K562 (cell line): ENCODE measurements around the gene PRXL2B.

Source experiments
- ARNT ChIP-seq, 2 experiments: fragments of 450-650 bp; IDR thresholded peaks; 2 replicates each; pipeline ENCODE4 v1.6.1; 2016; ENCODE audit warnings: mild to moderate bottlenecking in 1 of 2
- CBX3 ChIP-seq, 2 experiments: IDR thresholded peaks; 1 replicate in 1 of 2; 2 replicates in 1 of 2; pipeline ENCODE4 v1.6.1; 2012; ENCODE audit warnings: inconsistent platforms in 2 of 2, low read length in 2 of 2, borderline replicate concordance in 1 of 2, control low read depth in 1 of 2
- JUN ChIP-seq, 2 experiments: sonication (generic) in 1 of 2; formaldehyde crosslinking in 1 of 2; IDR thresholded peaks; 2 replicates each; pipeline versions ENCODE4 v1.6.1 to v1.8.0; 2012 to 2022; ENCODE audit warnings: borderline replicate concordance in 2 of 2, mild to moderate bottlenecking in 2 of 2, improper control_type of control experiment in 1 of 2, low read depth in 1 of 2, low read length in 1 of 2, missing genetic modification reagents in 1 of 2
- KLF6 ChIP-seq: fragments of 250-450 bp; sonication (Bioruptor Pico); IDR thresholded peaks from 2 replicates; pipeline ENCODE4 v1.4.0; 2020; ENCODE audit warnings: mild to moderate bottlenecking, moderate library complexity, borderline replicate concordance
- POLR3G ChIP-seq: IDR thresholded peaks from 2 replicates; pipeline ENCODE4 v1.6.1; 2011; ENCODE audit not compliant: insufficient read length, insufficient replicate concordance; ENCODE audit errors: extremely low read depth
- RAD21 ChIP-seq, 2 experiments: fragments of 250-450 bp in 1 of 2; fragments of 450-650 bp in 1 of 2; sonication (Bioruptor Pico) in 1 of 2; formaldehyde crosslinking in 1 of 2; IDR thresholded peaks in 1 of 2; conservative IDR thresholded peaks in 1 of 2; 2 replicates each; pipeline versions ENCODE4 v1.4.0 to v1.8.0; 2020 to 2022; ENCODE audit warnings: mild to moderate bottlenecking in 2 of 2, moderate library complexity in 1 of 2
- RBM14 ChIP-seq: fragments of 200-400 bp; formaldehyde crosslinking; IDR thresholded peaks from 2 replicates; pipeline ENCODE4 v1.6.1; 2018; ENCODE audit warnings: low read depth, mild to moderate bottlenecking, low read length, moderate library complexity, borderline replicate concordance; ENCODE audit not compliant: insufficient read depth
- ZNF445 ChIP-seq: fragments of 250-450 bp; sonication (Bioruptor Pico); IDR thresholded peaks from 2 replicates; pipeline ENCODE4 v1.4.0; 2020; ENCODE audit warnings: low read depth, mild to moderate bottlenecking, moderate library complexity
- TF ChIP-seq, protein P1 (sequence below), 3 experiments: IDR thresholded peaks in 2 of 3; conservative IDR thresholded peaks in 1 of 3; 2 replicates each; pipeline ENCODE4 v1.5.1; 2011 to 2012; ENCODE audit warnings: low read length in 3 of 3, mild to moderate bottlenecking in 3 of 3, control low read depth in 2 of 3, improper control_type of control experiment in 1 of 3, inconsistent platforms in 1 of 3, low read depth in 1 of 3, mixed read lengths in 1 of 3, moderate library complexity in 1 of 3; ENCODE audit not compliant: insufficient read depth in 2 of 3
- TF ChIP-seq, protein P2 (sequence below), 2 experiments: fragments of 450-650 bp; formaldehyde crosslinking in 1 of 2; IDR thresholded peaks; 2 replicates each; pipeline versions ENCODE4 v1.4.0 to v1.6.1; 2014 to 2020; ENCODE audit warnings: mild to moderate bottlenecking in 2 of 2, borderline replicate concordance in 1 of 2, low read depth in 1 of 2

DNA sequence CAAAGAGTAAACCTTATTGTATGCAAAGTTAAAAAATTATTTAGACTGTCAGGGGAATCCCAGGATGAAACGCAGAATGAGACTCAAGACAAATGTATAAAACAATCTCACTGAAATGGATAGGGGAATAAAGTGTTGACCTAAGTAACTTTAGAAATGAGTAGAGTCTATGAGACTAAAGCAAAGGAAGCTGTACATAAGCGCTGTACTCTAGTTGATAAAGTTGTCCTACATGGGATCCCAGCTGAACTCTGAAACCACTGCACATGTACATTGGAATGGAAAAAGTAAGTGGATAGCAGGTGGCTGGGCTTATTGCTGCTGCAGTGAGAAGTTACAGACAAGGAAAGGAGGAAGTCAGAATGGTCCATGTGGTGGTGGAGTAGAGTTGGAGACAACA lies 27.6 kb downstream of the PRXL2B start:
- TF ChIP-seq ARNT (IDR thresholded peaks at IDR 0.05) (no peak), CBX3 (IDR thresholded peaks at IDR 0.05; ENCODE audit: borderline replicate concordance in 1 of 2, low read length in 2 of 2) (no peak), RAD21 (CRISPR knock-in tag; conservative IDR thresholded peaks at IDR 0.05 in 1 of 2, IDR thresholded peaks at IDR 0.05 in 1 of 2) (no peak), RBM14 (no peak), ZNF445 (no peak), KLF6 (CRISPR knock-in tag) (no peak), JUN (IDR thresholded peaks at IDR 0.05; ENCODE audit: borderline replicate concordance, low read depth, low read length) (no peak), JUN (CRISPR knock-in tag; IDR thresholded peaks at IDR 0.05; ENCODE audit: borderline replicate concordance) (no peak), POLR3G (no peak)
- TF ChIP-seq, protein P1, sequence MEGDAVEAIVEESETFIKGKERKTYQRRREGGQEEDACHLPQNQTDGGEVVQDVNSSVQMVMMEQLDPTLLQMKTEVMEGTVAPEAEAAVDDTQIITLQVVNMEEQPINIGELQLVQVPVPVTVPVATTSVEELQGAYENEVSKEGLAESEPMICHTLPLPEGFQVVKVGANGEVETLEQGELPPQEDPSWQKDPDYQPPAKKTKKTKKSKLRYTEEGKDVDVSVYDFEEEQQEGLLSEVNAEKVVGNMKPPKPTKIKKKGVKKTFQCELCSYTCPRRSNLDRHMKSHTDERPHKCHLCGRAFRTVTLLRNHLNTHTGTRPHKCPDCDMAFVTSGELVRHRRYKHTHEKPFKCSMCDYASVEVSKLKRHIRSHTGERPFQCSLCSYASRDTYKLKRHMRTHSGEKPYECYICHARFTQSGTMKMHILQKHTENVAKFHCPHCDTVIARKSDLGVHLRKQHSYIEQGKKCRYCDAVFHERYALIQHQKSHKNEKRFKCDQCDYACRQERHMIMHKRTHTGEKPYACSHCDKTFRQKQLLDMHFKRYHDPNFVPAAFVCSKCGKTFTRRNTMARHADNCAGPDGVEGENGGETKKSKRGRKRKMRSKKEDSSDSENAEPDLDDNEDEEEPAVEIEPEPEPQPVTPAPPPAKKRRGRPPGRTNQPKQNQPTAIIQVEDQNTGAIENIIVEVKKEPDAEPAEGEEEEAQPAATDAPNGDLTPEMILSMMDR (IDR thresholded peaks at IDR 0.05 in 2 of 3, conservative IDR thresholded peaks at IDR 0.05 in 1 of 3; ENCODE audit: insufficient read depth in 2 of 3, low read depth in 1 of 3, low read length in 3 of 3) = no peak
- TF ChIP-seq, protein P2, sequence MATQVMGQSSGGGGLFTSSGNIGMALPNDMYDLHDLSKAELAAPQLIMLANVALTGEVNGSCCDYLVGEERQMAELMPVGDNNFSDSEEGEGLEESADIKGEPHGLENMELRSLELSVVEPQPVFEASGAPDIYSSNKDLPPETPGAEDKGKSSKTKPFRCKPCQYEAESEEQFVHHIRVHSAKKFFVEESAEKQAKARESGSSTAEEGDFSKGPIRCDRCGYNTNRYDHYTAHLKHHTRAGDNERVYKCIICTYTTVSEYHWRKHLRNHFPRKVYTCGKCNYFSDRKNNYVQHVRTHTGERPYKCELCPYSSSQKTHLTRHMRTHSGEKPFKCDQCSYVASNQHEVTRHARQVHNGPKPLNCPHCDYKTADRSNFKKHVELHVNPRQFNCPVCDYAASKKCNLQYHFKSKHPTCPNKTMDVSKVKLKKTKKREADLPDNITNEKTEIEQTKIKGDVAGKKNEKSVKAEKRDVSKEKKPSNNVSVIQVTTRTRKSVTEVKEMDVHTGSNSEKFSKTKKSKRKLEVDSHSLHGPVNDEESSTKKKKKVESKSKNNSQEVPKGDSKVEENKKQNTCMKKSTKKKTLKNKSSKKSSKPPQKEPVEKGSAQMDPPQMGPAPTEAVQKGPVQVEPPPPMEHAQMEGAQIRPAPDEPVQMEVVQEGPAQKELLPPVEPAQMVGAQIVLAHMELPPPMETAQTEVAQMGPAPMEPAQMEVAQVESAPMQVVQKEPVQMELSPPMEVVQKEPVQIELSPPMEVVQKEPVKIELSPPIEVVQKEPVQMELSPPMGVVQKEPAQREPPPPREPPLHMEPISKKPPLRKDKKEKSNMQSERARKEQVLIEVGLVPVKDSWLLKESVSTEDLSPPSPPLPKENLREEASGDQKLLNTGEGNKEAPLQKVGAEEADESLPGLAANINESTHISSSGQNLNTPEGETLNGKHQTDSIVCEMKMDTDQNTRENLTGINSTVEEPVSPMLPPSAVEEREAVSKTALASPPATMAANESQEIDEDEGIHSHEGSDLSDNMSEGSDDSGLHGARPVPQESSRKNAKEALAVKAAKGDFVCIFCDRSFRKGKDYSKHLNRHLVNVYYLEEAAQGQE (IDR thresholded peaks at IDR 0.05; ENCODE audit: borderline replicate concordance) = no peak
- TF ChIP-seq, protein P2 (CRISPR knock-in tag; IDR thresholded peaks at IDR 0.05; ENCODE audit: low read depth) = no peak
